ENCODE results near the gene PID1.
"Not testable (repeated sequence)": the region's sequence is repeated elsewhere in the genome, so short reads cannot be mapped to it uniquely, and the experiment has no call there.

The PID1 gene

DNA sequence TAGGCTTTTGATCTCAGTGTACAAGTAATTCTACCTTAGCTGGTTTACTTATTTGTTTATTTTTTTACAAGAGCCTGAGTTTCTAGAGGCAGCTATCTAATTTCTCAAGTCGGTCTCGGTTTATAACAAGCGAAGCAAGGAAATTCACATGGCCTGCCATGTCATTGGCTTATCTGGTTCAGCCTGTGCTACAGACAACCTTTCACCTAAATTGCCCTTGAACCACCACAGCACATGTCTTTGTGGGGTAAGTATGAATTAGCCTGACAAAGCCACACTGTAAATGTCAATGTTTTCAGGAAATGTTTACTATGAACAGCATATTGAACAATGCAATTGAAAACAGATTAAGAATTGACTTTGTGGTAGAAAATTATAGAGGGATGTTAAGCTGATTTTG lies 167.1 kb downstream of the PID1 start:
- no peak for DNase-seq

DNA sequence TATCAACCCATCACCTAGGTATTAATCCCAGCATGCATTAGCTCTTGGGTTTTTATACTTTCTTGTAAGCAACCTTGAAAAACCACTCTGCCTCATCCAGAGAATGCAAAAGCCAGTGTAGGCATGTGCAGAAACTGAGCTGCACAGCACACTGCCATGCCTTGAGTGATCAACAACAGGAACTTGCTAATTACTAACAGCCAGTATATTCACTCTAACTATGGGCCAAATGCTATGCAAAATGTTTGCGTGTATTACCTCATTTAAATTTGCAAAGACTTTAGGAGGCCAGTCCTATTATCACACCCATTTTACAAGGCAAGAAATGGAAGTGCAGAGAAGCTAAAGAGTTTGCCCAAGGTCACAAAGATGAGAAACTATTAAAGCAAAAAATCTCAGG lies 169.8 kb downstream of the PID1 start:
- DNase-seq, result no peak

DNA sequence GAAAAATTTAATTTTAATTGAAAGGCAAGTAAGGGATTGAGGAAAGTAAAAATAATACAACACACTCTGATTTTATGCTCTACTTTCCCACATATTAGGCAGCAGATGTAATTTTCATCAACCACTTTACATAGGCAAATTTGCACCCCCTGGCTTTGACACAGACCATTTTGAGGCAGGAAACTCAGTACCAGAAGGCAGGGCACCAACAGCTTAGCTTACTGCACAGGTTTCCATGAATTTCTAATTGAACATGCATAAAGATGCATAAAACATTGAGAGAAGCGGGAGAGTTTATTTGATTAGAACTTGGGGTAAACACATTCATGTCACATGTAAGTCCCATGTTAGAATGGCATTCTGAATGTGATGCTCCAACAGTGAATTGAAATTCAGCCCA lies 171.9 kb downstream of the PID1 start:
- DNase-seq, result no peak

DNA sequence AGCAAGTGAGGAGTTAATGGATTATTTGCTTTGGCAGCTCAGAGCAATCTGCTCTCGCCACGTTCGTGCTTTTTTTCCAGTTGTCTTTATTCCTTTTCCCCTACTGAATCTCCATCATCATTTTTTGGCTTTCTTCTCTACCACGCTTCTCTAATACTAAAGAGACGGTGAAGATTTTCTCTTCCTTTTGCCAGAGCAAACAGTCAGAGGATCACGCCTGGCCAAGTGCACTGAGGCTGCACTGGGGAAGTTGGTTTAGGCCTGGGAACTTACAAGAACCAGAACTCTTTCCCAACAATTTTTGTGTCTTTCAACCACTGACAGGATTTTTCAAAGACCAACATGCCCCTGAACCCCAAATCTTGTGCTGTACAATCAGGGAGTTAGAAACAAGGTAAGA lies 172.3 kb downstream of the PID1 start:
- no peak for DNase-seq

DNA sequence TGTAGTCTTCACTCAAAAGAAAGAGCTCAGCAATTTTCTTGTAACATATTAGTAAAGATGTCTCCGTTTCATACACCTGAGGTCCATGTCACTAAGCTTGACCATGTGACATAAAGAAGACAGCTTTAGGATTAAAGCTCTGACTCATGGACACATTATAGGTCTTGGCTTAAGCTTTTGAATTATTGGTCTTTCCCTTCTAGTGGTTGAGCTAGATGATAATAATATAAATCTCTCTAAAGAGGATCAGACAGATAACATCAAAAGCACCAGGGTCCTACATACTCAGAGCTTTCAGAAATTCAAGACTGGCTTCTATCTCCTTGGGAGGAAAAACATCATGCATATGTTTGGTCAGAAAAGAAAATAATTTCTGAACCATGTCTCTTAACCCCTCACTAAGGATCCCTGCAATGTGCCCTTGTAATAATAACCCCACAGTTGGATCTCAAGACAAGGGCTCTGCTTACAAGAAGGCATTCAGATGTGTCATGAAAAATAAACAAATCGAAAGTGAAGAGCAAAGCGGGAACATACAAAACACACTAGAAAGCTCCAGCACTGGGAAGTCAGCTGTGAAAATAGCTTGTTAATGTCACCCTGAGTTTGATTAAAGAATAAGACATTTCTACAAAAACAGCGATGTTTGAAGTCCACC lies 174.5 kb downstream of the PID1 start:
- DNase-seq, result no peak

DNA sequence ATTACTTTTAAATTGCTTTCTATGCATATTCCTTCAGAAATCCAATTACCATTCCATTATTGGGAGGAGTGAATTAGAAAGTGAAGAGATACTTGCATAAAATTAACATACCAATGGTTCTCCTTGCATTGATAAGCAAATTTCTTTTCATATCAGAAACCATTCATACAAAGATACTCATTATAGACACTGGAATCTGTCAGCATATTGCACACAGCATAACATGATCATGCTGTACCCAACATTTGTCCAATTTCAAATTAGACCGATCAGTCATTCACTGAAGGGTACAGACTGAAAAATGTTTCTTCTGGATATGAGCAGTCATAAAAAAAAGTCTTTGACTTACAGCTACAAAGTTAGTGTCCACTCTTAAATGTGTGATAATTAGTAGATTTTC lies 175.6 kb downstream of the PID1 start:
- no peak for DNase-seq

DNA sequence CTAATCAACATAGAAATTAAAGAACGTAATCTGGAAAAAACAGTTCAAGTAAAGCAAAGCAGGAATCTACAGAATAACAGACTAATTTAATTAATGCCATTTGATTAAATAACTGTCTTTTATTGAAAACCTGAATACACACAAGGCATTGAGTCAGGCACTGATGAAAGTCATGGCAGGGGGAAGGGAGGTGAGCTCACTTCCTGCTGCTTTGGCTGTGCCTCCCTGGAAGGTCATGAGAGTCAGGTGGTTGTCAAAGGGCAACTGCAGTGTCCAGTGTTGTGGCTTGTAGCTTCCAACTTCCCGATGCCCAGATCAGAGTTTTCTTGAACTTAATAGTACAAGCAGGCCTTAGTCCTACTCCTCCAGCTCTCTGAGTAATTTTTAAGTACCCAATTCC lies 180.9 kb downstream of the PID1 start:
- DNase-seq, result no peak

DNA sequence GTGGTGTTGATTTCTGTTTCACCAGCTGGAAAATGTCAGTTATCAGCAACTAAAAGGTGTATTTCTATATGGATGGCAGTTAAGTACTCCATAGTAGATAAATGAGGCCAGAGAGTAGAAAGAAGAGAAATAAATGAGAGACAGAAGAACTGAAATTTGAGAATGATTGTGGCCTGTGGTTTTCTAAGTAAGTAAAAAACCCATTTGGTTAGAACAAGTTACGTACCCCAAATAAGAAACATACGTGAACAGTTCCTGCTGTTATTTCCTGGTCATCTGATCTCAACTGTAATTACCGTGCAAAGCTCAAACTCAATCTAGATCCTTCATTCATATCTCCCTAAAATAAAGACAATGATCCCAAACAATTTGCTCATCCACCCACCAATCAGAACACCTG lies 181.3 kb downstream of the PID1 start:
- DNase-seq, result no peak

DNA sequence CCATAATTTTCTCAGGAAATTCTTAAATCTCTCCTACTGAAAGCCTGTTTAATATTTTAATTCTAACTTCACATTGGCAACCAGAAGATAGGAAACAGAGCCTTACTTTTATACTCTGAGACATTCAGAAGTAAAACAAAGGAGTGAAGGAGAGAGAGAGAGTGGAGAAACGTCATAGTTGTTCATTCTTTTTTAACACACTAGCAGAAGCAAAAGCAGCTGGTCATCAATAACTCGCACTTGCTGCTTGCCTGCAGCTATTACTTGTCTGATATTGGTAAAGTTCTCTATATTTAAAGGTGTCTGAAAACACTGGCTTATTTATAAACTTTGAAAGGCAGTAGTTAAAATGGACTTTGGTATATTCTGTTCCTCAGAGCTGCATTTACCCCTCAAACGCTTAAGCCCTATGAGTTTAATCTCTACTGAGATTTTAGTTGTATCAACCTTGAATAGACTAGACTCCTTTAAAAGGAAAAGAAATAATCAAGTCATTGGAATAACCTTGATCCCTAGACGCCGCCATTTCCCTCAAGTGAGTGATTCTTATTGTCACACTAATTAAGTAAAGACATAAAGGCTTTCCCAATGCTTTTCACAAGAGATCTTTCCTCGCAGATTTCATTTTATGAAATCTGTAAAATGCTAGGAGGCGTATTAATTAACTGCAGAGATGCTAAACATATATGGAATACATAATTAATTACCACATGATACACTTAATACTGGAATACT lies 182.0 kb downstream of the PID1 start:
- no peak for DNase-seq

DNA sequence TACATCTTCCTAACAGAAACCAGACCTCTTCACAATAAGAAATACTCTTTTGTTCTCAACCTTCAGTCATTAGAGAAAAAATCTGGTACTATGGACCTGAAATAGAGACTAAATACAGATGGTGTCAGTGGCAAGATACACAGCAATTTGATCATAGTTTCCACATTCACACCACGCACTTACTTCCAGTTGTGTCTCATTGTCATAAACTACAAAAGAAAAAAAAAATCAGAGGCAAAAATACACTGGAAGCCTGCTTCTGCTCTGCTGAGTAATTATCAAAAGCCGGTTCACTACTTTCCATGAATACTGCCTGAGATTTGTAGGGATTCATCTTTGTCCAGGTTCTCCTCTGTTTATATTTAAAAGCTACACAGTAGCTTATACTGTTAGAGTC lies 182.6 kb downstream of the PID1 start:
- DNase-seq, result no peak

DNA sequence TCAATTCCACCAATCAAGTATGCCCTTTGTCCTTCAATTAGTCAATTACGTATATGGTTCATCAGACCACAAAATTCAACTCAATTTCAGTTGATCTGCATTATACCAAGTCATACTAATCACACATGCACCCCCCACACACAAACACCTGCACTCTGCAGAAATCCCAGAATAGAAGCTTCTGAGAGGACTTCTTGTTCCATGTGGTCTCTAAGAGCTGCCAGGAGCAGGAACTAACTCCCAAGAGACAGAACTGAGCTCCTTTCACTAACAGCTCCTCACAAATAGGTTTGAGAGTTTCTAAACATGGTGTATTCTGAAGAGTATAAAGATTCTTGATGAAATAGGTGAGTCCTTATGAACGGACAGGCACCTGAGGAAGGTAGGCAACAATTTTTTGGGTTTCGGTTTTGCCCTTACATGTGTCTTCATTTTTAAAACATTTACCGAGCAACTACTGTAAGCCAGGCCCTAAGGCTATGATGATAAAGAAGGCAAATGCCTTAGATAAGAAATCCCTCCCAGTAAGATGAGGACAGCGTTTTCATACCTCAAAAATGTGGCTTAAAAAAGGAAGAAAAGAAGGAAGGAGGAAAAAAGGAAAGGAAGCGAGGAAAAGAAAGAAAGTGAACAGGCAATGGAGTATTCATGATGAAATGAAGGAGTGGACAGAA lies 183.1 kb downstream of the PID1 start:
- DNase-seq, result no peak

DNA sequence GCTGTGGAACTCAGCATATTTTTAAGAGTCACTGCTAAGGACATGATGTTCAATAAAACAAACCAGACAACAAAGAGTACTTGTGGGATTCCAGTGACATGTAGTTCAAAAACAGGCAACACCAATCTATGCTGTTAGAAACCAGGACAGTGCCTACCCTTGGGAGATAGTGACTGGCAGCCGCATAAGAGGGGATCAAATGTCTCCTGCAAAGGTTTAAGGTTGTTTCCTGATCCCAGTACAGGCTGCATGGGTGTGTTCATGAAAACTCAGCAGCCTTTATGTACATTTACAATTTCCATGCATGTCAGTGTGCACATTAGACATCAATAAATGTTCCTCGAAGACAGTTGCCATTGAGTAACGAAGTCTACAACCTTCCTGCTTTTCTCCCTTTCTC lies 183.8 kb downstream of the PID1 start:
- DNase-seq, result no peak

DNA sequence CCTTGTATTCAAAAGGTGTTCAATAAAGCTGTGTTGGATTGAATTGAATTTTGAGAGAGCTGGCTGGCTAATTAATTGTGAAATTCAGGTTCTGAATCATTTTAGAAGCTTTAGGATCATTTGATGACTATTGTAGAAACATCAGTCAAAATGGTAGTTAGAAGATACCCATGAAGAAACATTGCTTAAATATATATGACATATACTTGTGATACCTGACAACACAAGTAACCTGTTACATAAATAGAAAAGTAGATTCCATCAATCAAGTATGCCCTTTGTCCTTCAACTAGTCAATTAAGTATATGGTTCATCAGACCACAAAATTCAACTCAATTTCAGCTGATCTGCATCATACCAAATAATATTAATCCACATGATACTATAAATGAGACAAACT lies 185.6 kb downstream of the PID1 start:
- no peak for DNase-seq

DNA sequence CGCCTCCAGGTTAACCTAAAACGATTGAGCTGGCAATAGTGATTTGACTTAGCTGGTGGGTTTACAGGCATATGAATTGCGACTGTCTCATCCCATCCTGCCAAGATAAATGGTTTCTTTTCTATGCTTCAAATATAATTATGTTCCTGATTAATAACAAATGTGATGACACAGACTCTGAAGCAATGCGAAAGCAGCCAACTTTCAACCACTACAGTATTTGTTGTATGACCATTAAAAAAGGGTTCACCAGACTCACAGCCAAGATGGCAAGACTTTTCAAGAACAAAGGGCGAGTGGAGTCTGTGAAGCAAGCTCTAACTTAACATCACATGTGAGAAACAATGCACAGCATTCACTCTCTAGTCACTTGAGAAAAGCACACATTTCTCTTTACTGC lies 186.6 kb downstream of the PID1 start:
- no peak for DNase-seq

DNA sequence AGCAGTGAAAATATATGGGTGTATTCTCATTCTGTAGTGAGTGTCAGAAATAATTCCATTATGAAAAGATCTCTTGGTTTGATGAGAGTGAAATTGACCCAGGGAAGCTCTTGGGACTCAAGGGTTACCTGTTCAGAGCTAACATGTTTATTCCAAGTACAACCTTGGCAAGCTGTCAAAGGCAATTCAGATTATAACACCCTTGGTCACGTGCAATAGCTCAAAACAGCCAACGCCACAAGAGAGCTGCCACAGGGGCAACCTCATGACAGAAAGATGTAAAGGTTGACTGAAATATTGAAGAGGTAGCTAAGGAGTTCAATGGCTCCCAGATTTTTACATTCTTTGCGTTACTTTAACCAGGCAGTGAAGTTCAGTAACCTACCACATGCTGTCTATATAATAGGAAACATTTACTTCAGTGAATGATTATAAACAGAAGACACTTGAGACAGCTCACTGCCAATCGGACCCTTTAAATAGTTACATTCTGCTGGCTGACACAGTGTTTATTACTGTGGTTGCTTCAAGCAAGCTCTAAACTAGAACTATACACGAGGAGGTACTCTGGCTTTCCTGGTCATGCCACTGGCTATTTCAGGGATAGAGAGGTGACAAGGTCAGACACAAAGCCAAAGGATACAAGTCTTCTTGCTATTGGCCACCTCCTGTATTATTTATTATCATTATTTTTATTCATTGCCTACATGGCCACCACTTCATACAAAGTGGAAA lies 187.3 kb downstream of the PID1 start:
- DNase-seq, result no peak

DNA sequence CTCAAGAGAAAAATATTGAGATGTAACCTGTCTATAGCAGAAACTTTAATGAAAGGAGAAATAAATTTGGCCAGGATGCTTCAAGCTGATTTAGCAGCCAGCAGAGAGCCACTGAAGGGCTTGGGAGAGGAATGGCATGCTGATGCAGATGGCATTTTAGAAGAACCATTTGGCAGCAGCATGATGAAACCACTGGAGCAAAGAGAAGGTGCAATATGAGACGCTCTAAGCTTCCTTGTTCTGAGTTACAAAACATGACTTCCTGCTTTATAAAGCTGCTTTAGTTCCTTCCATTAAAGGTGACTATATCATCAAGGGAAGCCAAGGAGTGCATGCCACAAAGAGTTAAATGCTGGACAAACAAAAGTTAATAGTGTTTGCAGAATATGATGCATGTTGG lies 189.7 kb downstream of the PID1 start:
- DNase-seq, result no peak

DNA sequence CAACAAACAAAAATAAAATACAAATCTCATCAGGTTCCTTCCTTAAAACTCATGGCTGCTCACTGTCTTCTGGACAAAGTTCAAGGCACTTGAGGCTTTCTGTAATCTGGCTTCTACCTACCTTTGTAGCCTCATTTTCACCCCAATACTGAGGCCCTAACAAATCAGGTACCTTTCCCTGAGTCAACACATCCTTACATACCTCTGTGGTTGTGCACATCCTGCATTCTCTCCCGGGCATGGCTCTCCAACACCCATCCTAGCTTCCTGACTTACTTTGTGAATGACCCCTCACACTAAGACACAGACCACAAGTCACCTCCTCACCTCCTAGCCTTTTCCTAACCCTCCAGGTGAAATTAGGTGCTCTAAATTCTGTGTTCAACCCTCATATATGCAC lies 190.9 kb downstream of the PID1 start:
- DNase-seq, result no peak

DNA sequence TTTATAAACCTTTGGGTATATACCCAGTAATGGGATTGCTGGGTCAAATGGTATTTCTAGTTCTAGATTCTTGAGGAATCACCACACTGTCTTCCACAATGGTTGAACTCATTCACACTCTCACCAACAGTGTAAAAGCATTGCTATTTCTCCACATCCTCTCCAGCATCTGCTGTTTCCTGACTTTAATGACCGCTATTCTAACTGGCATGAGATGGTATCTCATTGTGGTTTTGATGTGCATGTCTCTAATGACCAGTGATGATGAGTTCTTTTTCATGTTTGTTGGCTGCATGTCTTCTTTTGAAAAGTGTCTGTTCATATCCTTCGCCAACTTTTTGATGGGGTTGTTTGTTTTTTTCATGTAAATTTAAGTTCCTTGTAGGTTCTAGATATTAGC lies 194.2 kb downstream of the PID1 start:
- not testable (repeated sequence) for DNase-seq

DNA sequence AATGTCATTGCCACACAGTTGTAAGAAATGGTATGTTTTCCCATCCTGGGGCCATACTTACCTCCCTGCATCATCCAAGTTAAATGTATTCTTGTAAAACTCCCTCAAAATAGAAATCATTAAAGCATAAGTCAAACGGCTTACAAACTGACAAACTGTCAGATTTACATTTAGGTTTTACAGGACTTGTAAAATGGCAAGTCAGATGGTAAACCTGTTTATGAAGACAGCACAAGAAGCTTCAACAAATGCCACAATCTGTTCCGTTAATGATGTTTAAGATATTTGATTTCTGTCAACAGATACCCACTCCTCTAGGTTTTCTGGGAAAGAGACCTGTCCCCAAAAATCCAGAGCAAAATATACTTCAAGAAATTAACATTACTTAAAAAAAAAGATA lies 197.2 kb downstream of the PID1 start:
- no peak for DNase-seq

DNA sequence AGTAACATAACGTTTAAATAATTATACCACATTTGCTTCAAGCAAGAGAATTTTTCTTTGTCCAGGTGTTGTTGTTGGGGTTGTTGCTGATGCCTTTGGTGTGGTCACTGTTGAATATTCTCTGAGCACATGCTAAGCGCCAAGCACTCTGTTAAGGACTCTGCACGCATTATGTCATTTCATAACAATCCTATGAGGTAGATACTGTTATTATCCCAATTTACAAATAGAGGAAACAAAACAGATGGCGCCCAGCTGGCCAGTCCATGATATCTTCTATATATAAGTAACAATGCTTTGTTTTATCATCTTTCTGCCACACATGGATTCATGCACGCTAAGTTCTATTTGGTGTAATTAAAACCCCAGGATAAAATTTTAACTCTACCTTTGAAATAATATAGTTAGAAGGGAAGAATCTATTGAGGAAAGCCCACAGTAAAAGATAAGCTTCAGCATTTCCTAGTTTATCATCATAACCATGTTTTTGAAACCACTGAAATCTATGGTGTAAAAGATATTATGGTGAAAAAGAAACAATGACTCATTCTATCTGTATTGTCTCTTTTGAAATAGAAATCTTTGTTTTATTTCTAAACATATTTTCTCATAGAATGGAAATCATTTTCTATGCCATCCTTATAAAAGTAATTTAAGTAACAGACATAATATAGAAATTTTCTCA lies 199.7 kb downstream of the PID1 start:
- DNase-seq, result no peak

DNA sequence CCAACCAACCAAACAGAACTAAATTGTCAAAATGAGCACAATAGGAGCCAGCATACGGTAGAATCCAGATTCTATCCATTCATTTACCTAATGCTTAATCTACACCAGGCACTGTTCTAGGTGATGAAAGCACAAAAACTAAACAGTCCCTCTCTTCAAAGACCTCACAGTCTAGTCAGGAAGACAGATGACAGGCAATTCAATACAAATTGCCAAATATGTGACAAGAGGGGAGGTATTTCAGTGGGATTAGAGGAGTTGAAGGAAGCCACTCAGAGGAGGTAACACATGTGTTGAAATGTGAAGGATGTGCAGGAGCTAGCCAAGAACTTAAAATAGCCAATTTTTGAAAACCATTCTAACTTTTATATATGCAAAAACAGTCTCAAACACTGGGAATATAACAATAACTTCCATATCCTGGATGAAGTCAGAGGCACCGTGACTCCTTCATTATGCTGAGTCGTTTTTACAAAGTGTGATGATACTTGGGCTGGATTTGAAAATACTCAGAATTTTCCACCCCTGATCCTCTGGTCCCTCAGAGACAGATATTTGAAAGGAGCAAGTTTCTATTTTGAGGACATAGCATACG lies 204.9 kb downstream of the PID1 start:
- no peak for DNase-seq

DNA sequence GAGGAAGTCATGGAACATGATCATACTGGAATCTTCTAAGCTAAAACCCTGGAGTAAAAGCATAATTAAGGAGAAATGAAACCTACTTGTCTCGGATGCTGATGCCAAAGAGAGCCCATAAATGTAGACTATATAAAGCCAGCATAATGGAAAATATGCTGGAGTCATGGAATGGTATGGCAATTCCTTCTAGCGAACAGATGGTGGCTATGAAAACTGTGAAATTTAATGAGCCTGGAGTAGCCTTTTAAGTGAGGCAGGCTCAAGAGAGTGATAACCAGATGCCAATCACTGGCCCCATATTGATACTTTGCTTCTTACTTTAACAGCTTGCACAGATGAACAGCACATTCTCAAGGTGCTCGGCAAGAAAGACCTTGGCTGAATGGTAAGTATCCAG lies 206.3 kb downstream of the PID1 start:
- DNase-seq, result no peak

DNA sequence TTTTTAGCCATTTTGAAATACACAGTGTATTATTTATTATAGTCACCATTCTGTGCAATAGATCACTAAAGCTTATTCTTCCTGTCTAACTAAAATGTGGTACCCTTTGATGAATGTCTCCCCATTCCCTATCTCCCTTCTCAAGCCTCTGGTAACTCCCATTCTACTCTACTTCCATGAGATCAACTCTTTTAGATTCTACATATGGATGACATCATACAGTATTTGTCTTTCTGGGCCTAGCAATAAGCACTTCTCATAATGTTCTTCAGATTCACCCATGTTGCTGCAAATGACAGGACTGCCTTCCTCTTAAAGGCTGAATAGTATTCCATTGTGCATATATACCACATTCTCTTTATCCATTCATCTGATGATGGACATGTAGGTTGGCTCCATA lies 210.9 kb downstream of the PID1 start:
- DNase-seq, result no peak

Measured in NCI-H1694 treated with DMSO at 0.1 percent for 48 hours (cell line).